HG02938 (cell line): ENCODE measurements around the gene IKZF3.
"Not testable (repeated sequence)": the region's sequence is repeated elsewhere in the genome, so short reads cannot be mapped to it uniquely, and the experiment has no call there.

Source experiments
- ATAC-seq: cut with Tn5 transposase; IDR thresholded peaks from one replicate; pipeline ENCODE4 v1.9.1; 2021; ENCODE audit warnings: mild to moderate bottlenecking, moderate library complexity; ENCODE audit not compliant: unreplicated experiment

The IKZF3 gene

DNA sequence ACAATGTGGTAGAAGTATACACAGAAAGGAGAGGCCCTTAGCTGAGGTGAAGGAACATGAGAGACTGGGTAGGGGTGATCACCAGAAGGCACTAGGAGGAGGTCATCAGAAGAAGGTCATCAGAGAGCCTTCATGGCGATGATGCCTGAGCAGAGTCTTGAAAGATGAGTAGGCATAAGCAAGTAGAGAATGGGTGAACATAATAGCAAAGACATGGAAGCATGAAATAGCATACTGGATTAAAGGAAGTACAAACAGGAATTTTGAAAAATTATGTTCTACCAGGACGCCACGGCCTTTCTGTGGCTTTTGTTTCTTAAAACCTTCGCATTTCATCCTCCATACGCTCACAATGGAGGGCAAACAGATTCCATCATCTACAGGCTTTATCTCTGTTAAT is 2.9 kb downstream of the IKZF3 start:
- no peak for ATAC-seq

DNA sequence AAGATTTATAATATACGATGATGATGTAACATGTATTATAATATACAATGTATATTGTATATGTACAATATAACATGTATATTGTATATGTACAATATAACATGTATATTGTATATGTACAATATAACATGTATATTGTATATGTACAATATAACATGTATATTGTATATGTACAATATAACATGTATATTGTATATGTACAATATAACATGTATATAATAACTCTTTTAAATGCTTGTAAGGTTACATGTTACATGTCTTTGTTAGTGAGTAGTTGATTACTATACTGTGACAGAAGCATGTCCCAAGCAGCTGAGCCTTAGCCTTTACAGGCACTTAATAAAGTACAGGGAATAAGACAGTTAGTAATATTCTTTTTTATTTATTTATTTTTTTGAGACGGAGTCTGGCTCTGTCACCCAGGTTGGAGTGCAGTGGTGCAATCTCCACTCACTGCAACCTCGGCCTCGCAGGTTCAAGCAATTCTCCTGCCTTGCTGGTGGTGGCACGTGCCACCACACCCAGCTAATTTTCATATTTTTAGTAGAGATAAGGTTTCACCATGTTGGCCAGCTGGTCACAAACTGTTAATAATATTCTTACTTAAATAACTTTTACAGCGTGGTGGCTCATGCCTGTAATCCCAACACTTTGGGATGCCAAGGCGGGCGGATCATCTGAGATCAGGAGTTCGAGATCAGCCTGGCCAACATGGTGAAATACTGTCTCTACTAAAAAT is 8.0 kb downstream of the IKZF3 start:
- ATAC-seq, result not testable (repeated sequence)

DNA sequence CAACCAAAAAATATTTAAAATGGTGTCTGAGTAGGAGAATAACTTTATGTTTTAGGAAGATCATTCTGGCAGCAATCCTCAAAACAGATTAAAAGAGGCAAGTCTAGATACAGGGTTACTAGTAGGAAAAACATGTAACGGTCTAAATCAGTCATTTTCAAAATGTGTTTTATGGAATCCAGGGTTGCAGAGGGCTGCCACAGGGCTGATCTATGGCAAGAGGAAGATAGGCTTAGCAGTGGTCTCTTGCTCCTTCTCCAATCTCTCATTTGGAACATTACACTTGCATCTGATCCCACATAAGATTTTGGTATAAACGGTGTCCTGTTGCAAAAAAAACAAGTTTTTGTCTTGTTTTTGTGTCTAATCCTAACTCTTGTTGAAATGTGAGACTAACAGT is 9.2 kb downstream of the IKZF3 start:
- ATAC-seq, result no peak

DNA sequence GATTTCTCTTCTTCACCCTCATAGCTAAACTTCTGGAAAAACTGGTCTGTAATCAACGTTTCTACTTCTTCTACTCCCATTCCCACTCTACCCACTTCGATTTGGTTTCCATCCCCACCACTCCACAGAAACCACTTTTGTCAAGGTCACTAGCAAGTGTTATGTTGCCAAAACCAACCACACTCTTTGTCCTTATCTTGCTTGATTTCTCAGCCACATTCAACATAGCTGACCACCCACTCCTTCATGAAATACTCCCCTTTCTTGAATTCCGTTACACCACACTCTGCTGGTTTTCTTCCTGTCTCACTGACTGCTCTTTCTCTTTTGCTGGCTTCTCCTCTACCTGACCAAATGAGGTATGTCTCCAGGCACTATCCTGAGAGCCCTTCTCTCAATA is 11.9 kb downstream of the IKZF3 start:
- ATAC-seq, result no peak

- not testable (repeated sequence) for ATAC-seq
Observed at GRCh38 chr17:39850186-39850585, 13.9 kb downstream of the IKZF3 start.

DNA sequence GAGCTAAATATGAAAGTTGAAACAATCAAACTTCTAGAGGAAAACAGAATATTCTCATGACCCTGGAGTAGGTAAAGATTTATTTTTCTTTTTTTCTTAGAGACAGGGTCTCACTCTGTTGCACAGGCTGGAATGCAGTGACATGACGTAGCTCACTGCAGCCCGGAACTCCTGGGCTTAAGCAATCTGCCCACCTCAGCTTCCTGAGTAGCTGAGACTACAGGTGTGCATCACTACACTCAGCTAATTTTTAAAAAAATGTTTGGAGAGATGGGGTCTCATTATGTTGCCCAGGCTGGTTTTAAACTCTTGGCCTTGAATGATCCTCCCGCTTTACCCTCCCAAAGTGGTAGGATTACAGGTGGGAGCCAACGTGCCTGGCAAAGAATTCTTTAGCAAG is 15.5 kb downstream of the IKZF3 start:
- no peak for ATAC-seq

DNA sequence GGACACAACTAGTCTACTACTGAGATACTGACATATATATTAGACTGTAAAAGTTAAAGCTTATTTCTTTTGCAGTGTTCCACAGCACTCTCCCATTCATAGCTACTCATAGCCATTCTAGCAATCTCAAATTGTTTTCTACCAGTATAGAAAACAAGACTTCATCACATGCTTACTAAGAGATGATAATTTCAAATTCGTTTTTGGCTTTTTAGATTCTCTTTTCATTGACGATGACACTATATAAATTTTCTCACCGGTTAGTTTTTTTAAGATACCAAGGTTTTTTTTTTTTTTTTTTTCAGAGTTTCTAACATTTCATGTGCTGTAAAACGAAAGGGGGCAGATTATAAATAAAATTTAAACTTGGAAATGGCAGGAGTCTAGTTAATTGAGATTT is 17.9 kb downstream of the IKZF3 start:
- no peak for ATAC-seq

- no peak for ATAC-seq
Observed at GRCh38 chr17:39845052-39845846, 18.9 kb downstream of the IKZF3 start.

GRCh38 chr17:39841134-39841683 is 22.9 kb downstream of the IKZF3 start:
- ATAC-seq, result no peak

DNA sequence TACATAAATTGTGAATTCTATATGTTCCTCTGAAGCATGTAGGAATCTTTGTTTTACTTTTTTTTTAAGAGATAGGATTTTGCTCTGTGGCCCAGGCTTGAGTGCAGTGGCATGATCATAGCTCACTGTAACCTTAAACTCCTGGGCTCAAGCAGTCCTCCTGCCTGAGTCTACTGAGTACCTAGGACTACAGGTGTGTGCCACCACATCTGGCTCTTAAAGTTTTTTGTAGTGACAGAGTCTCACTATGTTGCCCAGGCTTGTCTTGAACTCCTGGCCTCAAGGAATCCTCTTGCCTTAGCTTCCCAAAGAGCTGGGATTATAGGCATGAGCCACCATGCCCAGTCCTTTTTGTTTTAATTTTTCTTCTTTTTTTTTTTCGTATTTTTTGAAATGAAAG is 25.3 kb downstream of the IKZF3 start:
- ATAC-seq, result no peak

GRCh38 chr17:39838057-39838456 is 26.1 kb downstream of the IKZF3 start:
- no peak for ATAC-seq

GRCh38 chr17:39836117-39836516 is 28.0 kb downstream of the IKZF3 start:
- ATAC-seq, result no peak

DNA sequence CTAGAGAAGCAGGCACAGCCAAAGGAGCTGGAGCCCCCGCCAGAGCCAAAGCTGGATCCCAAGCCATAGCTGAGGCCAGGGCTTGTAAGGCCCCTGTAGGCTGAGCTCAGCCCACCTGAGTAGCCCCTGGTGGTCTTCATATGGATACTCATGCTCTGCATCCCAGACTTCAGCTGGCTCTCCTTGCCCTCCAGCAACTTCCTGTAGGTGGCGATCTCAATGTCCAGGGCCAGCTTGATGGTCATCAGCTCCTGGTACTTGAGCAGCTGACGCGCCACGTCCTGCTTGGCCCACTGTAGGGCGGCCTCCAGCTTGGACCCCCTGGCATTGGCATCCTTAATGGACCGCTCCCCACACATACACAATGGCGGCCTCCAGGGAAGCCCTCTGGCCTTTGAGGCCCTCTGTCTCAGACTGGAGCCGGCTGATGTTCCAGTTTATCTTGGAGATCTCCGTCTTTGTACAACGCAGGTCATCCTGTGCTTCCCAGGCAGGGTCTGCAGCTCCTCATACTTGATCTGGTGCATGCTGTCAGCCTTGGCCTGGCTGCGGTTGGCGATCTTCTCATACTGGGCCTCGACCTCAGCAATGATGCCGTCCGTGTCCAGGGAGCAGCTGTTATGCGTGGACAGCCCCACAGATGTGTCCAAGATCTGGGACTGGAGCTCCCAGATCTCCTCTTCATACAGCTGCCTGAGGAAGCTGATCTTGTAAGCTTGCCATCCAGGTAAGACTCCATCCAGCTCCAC is 28.9 kb downstream of the IKZF3 start:
- ATAC-seq, result no peak

GRCh38 chr17:39834017-39834416 is 30.1 kb downstream of the IKZF3 start:
- ATAC-seq, result no peak

- no peak for ATAC-seq
Observed at GRCh38 chr17:39831588-39831987, 32.5 kb downstream of the IKZF3 start.

DNA sequence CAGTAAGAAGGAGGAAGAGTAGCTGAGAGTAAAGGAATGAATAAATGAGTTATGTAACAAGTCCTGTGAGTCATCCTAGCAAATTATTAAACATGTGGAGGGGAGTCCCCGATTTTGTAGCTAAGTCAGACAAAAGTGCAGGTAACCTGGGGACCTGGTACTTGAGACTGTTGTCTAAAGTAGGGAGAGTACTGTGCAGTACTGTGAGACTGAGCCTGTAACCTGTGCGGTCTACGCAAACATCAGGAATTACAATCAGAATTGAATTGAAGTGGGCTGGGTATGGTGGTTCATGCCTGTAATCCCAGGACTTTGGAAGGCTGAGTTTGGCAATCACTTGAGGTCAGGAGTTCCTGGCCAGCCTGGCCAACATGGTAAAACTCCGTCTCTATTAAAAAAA is 35.7 kb downstream of the IKZF3 start:
- ATAC-seq, result no peak

- ATAC-seq, result no peak
Observed at GRCh38 chr17:39826334-39826733, 37.8 kb downstream of the IKZF3 start.

DNA sequence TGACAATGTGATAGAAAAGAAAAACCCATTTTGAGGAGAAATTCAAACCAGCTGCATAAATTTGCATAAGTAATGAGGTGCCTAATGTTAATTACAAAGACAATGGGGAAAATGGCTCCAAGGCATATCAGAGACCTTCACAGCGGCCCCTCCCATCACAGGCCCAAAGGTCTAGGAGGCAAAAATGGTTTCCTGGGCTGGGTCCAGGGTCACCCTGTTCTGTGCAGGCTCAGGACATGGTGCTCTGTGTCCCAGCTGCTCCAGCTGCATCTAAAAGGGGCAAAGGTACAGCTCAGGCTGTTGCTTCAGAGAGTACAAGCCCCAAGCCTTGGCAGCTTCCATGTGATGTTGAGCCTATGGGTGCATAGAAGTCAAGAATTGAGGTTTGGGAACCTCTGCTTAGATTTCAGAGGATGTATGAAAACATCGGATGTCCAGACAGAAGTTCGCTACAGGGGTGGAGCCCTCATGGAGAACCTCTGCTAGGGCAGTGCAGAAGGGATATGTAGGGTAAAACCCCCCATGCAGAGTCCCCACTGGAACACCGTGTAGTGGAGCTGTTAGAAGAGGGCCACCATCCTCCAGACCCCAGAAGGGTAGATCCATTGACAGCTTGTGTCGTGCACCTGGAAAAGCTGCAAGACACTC is 40.6 kb downstream of the IKZF3 start:
- no peak for ATAC-seq

DNA sequence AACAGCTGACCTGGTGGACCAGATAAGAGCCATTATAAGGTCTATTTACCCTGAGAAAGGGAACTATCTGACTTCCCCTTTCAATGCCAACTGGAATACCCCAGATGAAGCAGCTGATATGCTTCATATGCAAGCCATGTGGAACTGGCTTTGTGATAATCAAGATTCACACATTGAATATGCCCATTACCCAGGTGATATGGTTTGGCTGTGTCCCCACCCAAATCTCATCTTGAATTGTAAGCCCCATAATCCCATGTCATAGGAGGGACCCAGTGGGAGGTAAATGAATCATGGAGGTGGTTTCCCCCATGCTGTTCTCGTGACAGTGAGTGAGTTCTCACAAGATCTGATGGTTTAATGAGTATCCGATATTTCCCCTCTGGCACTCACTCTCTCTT is 42.1 kb downstream of the IKZF3 start:
- ATAC-seq, result no peak

DNA sequence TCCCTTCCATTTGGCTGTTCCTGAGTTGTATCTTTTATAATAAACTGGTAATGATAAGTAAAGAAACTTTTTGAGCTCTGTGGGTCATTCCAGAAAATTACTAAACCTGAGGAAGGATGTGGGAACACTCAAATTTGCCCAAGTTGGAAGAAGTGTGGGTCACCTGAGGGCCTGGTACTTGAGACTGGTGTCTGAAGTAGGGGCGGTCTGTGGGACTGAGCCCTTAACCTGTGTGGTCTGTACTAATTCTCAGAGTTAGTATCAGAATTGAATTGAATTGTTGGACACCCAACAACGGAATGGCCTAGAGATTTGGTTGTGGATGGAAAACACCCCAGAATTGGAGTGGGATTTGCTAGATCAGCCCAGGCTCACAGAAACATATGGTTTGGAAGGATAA is 43.1 kb downstream of the IKZF3 start:
- ATAC-seq, result no peak

GRCh38 chr17:39820541-39820940 is 43.6 kb downstream of the IKZF3 start:
- no peak for ATAC-seq
